Fibroblast of lung (primary cell): ENCODE measurements around the gene SIPA1L3.

Source experiments
- EZH2 ChIP-seq: IDR thresholded peaks from 2 replicates; pipeline ENCODE4 v1.5.1; 2012; ENCODE audit warnings: low read length, control low read depth, mild to moderate bottlenecking; ENCODE audit errors: missing control alignments
- TF ChIP-seq, protein P1 (sequence below), 2 donors: IDR thresholded peaks in 1 of 2; conservative IDR thresholded peaks in 1 of 2; 1 replicate in 1 of 2; 2 replicates in 1 of 2; pipeline ENCODE4 v1.5.1; 2011 to 2012; ENCODE audit warnings: low read length in 2 of 2, control low read depth in 1 of 2, inconsistent platforms in 1 of 2, low read depth in 1 of 2, mild to moderate bottlenecking in 1 of 2

GRCh38 chr19:37932985-37933936 is 26.3 kb downstream of the SIPA1L3 start:
- TF ChIP-seq, protein P1, sequence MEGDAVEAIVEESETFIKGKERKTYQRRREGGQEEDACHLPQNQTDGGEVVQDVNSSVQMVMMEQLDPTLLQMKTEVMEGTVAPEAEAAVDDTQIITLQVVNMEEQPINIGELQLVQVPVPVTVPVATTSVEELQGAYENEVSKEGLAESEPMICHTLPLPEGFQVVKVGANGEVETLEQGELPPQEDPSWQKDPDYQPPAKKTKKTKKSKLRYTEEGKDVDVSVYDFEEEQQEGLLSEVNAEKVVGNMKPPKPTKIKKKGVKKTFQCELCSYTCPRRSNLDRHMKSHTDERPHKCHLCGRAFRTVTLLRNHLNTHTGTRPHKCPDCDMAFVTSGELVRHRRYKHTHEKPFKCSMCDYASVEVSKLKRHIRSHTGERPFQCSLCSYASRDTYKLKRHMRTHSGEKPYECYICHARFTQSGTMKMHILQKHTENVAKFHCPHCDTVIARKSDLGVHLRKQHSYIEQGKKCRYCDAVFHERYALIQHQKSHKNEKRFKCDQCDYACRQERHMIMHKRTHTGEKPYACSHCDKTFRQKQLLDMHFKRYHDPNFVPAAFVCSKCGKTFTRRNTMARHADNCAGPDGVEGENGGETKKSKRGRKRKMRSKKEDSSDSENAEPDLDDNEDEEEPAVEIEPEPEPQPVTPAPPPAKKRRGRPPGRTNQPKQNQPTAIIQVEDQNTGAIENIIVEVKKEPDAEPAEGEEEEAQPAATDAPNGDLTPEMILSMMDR (conservative IDR thresholded peaks at IDR 0.05 in 1 of 2, IDR thresholded peaks at IDR 0.05 in 1 of 2; ENCODE audit: low read depth in 1 of 2, low read length in 2 of 2), result no peak
- TF ChIP-seq EZH2, result no peak
